Erythroblast (primary cell): Measurements from ENCODE around the gene LGR6.

Experiments used
- GATA1 ChIP-seq: IDR thresholded peaks from 2 replicates; pipeline ENCODE4 v1.6.1; 2011; ENCODE audit warnings: low read depth, mild to moderate bottlenecking, control low read depth, low read length, moderate library complexity
- POLR2A ChIP-seq: IDR thresholded peaks from 2 replicates; pipeline ENCODE4 v1.6.1; 2011; ENCODE audit warnings: mild to moderate bottlenecking, low read length

DNA sequence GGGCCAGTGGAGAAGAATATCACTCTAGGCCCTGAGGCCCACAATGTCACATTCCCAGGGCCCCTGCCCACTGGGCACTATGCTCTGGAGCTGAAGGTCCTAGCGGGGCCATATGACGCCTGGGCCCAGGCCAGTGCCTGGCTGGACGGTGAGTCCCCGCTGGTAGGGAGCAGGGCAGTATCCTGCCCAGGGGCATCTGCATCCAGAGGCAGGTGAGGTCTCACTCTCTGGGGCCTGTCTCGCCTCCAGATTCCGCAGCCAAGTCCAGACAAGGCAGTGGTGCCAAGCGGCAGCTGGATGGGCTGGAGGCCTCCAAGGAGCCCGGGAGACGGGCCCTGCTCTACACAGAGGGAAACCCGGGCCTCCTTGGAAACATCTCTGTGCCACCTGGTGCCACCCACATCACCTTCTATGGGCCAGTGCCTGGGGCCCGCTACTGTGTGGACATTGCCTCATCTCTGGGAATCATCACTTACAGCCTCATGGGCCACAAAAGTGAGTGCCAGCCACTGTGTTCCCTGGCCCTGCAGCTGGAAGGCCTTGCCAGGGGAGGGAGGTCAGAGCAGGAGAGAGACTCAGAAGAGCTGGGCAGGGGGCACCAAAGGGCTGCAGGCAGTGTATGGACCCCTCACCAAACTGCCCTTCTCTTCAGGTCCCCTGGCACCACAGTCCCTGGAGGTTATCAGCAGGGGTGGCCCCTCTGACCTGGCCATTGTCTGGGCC, 22.1 kb upstream of the LGR6 start:
- TF ChIP-seq POLR2A (no peak), GATA1 (no peak)
